ENCODE data around the gene HIPK2. TPM values are rescaled to one million over a fixed set of nuclear protein-coding genes. Genes with fewer than 3 reads are reported as not detected.

HIPK2 gene
- total and polyA plus RNA-seq, 2 donors (not counting 3 experiments of a cell fraction or from before 2014, with no cell fraction given): 9.0 to 43.8 TPM

- H3K79me2 ChIP-seq (ENCODE audit: control insufficient read depth, insufficient read depth, low read length): peaks cover 49% of the 10 kb centered on the region
Observed at GRCh38 chr7:139710036-139710435, 67.8 kb downstream of the HIPK2 start.

More at GRCh38 chr7:139710036-139710435, 67.8 kb downstream of the HIPK2 start:
- peaks cover 4 to 6% of the 10 kb centered on the region in 2 experiments for H3K36me3 ChIP-seq (ENCODE audit: control insufficient read depth in 2 of 2, extremely low read depth in 1 of 2, insufficient read depth in 2 of 2, low read length in 2 of 2)
- no peak overlapping the region for H3K9ac ChIP-seq (replicated peaks; ENCODE audit: extremely low read depth, insufficient read depth, low read length)
- peaks cover 8% of the 10 kb centered on the region for H3K4me1 ChIP-seq (ENCODE audit: control insufficient read depth, extremely low read depth, insufficient read depth, low read length)
- BruUV-seq (replicated peaks): no TSS peak
- H2AFZ ChIP-seq (ENCODE audit: low read depth, low read length): no peak overlapping the region
- POLR2A ChIA-PET: no interaction called here
- H3K9me3 ChIP-seq (replicated peaks; ENCODE audit: control insufficient read depth, insufficient read depth, low read length): no peaks in the 10 kb centered on the region
- dilution Hi-C loops (cut with MboI; ENCODE audit: extremely low pct_ligation_motif_present, low sequenced_read_pairs): no loop called here
- no peak for DNase-seq (ENCODE audit: low read depth, low spot score)
- CTCF ChIA-PET: interaction anchor here (1.0 to 1.2 kb wide), 2 partner anchors 62 to 64 kb away, joined by 4 to 7 read pairs; no protein-coding TSS in a partner anchor
- no peaks in the 10 kb centered on the region for H4K20me1 ChIP-seq (replicated peaks; ENCODE audit: control insufficient read depth, extremely low read depth, insufficient read depth, low read length)
- no peak overlapping the region for H3K4me3 ChIP-seq (replicated peaks in 1 of 3; ENCODE audit: insufficient read depth in 1 of 3, low read depth in 1 of 3, low read length in 3 of 3)
- H3K4me2 ChIP-seq (ENCODE audit: insufficient read depth, low read length): no peak overlapping the region
- no peak overlapping the region for H3K27ac ChIP-seq (ENCODE audit: insufficient read depth, low read depth, low read length)
- H3K27me3 ChIP-seq (ENCODE audit: control insufficient read depth in 2 of 2, insufficient read depth in 2 of 2, low read length in 2 of 2): no peaks in the 10 kb centered on the region
- no peaks in the 10 kb centered on the region for H3K9me1 ChIP-seq (replicated peaks; ENCODE audit: control insufficient read depth, extremely low read depth, insufficient read depth, low read length)
- TF ChIP-seq MAX (IDR thresholded peaks at IDR 0.05; ENCODE audit: insufficient read depth, insufficient read length) (no peak), FOS (IDR thresholded peaks at IDR 0.05; ENCODE audit: borderline replicate concordance, insufficient read depth, low read length) (no peak), CTCF (IDR thresholded peaks at IDR 0.05; ENCODE audit: extremely low read depth in 1 of 2, insufficient read depth in 1 of 2, low read depth in 1 of 2, low read length in 2 of 2) (no peak)
- intact Hi-C loops (cut with micrococcal nuclease): no loop called here
- no peak for FAIRE-seq

All from endothelial cell of umbilical vein (primary cell).